ENCODE data around the gene CARHSP1.
"Not testable (repeated sequence)": the region's sequence is repeated elsewhere in the genome, so short reads cannot be mapped to it uniquely, and the experiment has no call there.

- TF ChIP-seq POLR2AphosphoS5 (IDR thresholded peaks at IDR 0.05; ENCODE audit: low read depth); CTCF (IDR thresholded peaks at IDR 0.05; ENCODE audit: insufficient read depth, low read length); REST (IDR thresholded peaks at IDR 0.05; ENCODE audit: insufficient replicate concordance, low read depth); SPI1 (IDR thresholded peaks at IDR 0.05; ENCODE audit: borderline replicate concordance, low read depth): not testable (repeated sequence)
These were observed 25.5 kb downstream of the CARHSP1 start for GRCh38 chr16:8843296-8843695.

All from HL-60 (cell line).